ENCODE data around the gene CTDSPL2.
A peak's percentile ranks its signal among the peaks of the same experiment; 100 is the strongest.

CTDSPL2 gene

DNA sequence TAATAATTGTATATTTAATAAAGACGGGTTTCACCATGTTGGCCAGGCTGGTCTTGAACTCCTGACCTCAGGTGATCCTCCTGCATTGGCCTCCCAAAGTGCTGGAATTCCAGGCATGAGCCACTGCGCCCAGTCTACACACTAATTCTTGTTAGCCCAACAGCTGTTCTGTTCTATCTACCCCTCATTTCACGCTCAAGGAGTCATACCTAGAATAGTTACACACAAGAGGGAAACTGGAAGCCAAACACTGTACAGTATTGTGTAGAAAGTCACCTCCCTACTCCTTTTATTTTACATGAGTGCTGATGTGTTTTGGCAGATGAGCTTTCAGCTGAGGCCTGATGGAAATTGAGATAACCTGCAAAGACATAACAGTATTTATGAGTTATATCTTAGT lies 13.4 kb upstream of the CTDSPL2 start:
- no peak overlapping the region for H3K4me3 ChIP-seq (ENCODE audit: control insufficient read depth in 1 of 7, extremely low read depth in 1 of 7, insufficient read depth in 4 of 7, low read depth in 2 of 7, low read length in 6 of 7)
- ChIA-PET POLR2A (no interaction called here), CTCF (no interaction called here)
- DNase-seq: no peak
- H3K9me3 ChIP-seq (ENCODE audit: control extremely low read depth in 1 of 5, control insufficient read depth in 4 of 5, insufficient read depth in 2 of 5, low read depth in 1 of 5, low read length in 4 of 5): peaks cover 0 to 4% (median 0%) of the 10 kb centered on the region in 5 experiments
- no peaks in the 10 kb centered on the region for H3K4me1 ChIP-seq (ENCODE audit: control extremely low read depth in 1 of 4, control insufficient read depth in 4 of 4, insufficient read depth in 4 of 4, low read length in 3 of 4)
- 100% methylated on average over 1 of the region's 3 CpGs for WGBS (ENCODE audit: insufficient coverage)
- H3K27ac ChIP-seq (ENCODE audit: insufficient read depth in 1 of 2, low read depth in 1 of 2, low read length in 2 of 2, poor library complexity in 1 of 2, severe bottlenecking in 2 of 2): no peak overlapping the region
- H3K27me3 ChIP-seq (replicated peaks in 2 of 5; ENCODE audit: control insufficient read depth in 4 of 5, insufficient read depth in 5 of 5, low read length in 4 of 5): no peaks in the 10 kb centered on the region
- H3K36me3 ChIP-seq (ENCODE audit: control insufficient read depth in 4 of 4, insufficient read depth in 4 of 4, low read length in 3 of 4): peaks cover 0 to 2% (median 0%) of the 10 kb centered on the region in 4 experiments

DNA sequence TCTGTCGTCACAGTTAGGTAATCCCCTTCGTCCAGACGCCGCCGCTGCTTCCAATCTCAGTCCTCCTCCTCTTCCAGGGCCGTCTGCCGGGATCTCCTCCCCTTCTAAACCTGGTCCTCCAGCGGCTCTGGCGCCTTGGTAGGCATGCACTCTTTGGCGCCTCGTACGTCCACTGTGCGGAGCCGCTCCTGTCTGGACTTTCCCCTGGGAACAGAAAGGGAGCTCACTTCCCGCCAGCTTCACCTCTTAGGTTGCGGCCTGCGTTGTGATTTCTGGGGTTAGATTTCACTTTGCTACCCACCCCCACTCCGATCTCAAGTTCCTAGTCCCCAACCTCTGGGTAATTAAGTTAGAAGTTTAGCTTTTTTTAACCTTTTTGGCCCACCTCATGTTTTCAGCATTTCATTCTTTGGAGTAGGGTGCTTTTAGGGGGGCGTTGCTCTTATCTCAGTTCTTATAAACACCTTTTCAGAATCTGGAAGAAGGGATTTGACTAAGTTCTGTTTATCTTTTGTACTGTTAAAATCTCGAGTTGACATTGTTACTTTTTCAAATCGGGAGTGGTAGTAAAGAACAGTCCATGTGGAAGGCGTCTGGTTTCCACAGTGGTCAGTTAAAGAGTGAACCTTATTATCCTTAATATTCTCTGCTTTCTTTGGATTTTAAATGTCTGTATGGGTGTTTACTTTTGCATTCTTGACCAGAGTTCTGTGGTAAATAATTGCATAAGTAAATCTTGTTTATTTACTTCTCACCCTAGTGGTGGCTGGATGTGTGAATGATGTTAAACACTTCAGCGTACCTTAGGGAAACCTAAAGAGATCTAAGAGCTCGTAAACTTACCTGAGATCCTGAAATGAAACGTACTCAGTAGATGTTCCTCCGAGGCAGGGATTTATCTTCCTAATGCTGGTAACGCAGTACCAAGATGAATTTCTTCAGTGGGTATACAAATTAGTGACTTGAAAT lies 611 bp downstream of the CTDSPL2 start:
- Histone ChIP-seq H3K27ac (ENCODE audit: insufficient read depth in 1 of 2, low read depth in 1 of 2, low read length in 2 of 2, poor library complexity in 1 of 2, severe bottlenecking in 2 of 2) (peak overlapping the region; percentile 95 to 99), H3K27me3 (replicated peaks in 2 of 5; ENCODE audit: control insufficient read depth in 4 of 5, insufficient read depth in 5 of 5, low read length in 4 of 5) (no peaks in the 10 kb centered on the region), H3K4me3 (ENCODE audit: control insufficient read depth in 1 of 7, extremely low read depth in 1 of 7, insufficient read depth in 4 of 7, low read depth in 2 of 7, low read length in 6 of 7) (peak overlapping the region; percentile 99 to 100 (median 99)), H3K4me1 (ENCODE audit: control extremely low read depth in 1 of 4, control insufficient read depth in 4 of 4, insufficient read depth in 4 of 4, low read length in 3 of 4) (peaks cover 6 to 25% (median 12%) of the 10 kb centered on the region in 4 experiments), H3K9me3 (ENCODE audit: control extremely low read depth in 1 of 5, control insufficient read depth in 4 of 5, insufficient read depth in 2 of 5, low read depth in 1 of 5, low read length in 4 of 5) (no peaks in the 10 kb centered on the region), H3K36me3 (ENCODE audit: control insufficient read depth in 4 of 4, insufficient read depth in 4 of 4, low read length in 3 of 4) (peaks cover 0 to 7% (median under 1%) of the 10 kb centered on the region in 4 experiments)
- 2% methylated on average over 22 of the region's 27 CpGs for WGBS (ENCODE audit: insufficient coverage)
- CTCF ChIA-PET: interaction anchor here (0.7 to 2.4 kb wide), 8 partner anchors 33 to 547 kb away, joined by 3 to 7 read pairs (median 4); no protein-coding TSS in a partner anchor
- POLR2A ChIA-PET: no interaction called here
- peak in 2 of 3 donors; percentile 52 for DNase-seq

DNA sequence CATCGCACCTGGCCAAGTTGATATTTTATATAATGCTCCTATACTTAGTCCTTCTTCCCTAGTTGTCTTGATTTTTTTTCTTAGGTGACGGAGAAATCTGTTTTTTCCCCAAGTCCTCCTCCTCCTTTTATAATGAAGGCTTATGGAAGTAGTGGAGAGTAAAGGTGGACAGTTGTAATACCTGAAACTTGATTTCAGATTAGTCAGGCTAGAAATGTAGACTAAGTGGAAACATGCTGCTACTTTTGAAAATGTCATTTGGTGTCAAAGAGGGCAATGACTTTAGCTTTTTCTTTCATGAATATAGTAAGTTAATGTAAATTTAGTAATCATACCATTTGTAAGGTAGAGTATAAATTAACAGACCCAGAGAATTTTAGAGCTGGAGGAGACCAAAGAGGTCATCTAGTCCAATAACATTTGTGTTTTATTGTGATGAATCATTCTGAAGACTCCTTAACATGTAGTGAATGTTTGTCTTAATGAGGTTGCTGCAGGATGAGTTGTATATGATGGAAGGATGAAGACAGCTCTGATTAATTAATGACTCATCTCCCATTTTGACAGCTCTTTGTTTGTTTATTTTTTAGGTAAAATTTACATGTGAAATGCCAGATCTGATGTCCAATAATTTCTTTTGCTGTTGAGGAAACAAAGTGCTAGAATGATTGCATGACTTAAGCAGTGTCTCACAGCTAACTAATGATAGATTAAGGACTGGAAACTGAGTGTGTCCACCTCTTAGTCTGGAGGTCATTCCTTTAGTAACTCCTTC lies 8.7 kb downstream of the CTDSPL2 start:
- POLR2A ChIA-PET: no interaction called here
- no peak overlapping the region for H3K4me3 ChIP-seq (ENCODE audit: control insufficient read depth in 1 of 7, extremely low read depth in 1 of 7, insufficient read depth in 4 of 7, low read depth in 2 of 7, low read length in 6 of 7)
- H3K27ac ChIP-seq (ENCODE audit: insufficient read depth in 1 of 2, low read depth in 1 of 2, low read length in 2 of 2, poor library complexity in 1 of 2, severe bottlenecking in 2 of 2): no peak overlapping the region
- peaks cover 0 to 14% (median 3%) of the 10 kb centered on the region in 4 experiments for H3K36me3 ChIP-seq (ENCODE audit: control insufficient read depth in 4 of 4, insufficient read depth in 4 of 4, low read length in 3 of 4)
- CTCF ChIA-PET: interaction anchor here (0.7 to 1.1 kb wide), 2 partner anchors 8 to 164 kb away, joined by 3 read pairs; no protein-coding TSS in a partner anchor
- peaks cover 0 to 4% (median 2%) of the 10 kb centered on the region in 4 experiments for H3K4me1 ChIP-seq (ENCODE audit: control extremely low read depth in 1 of 4, control insufficient read depth in 4 of 4, insufficient read depth in 4 of 4, low read length in 3 of 4)
- no peak for DNase-seq
- WGBS (ENCODE audit: insufficient coverage): no CpG with 5 or more reads among the region's 2 CpGs
- H3K9me3 ChIP-seq (ENCODE audit: control extremely low read depth in 1 of 5, control insufficient read depth in 4 of 5, insufficient read depth in 2 of 5, low read depth in 1 of 5, low read length in 4 of 5): no peaks in the 10 kb centered on the region
- H3K27me3 ChIP-seq (replicated peaks in 2 of 5; ENCODE audit: control insufficient read depth in 4 of 5, insufficient read depth in 5 of 5, low read length in 4 of 5): no peaks in the 10 kb centered on the region

DNA sequence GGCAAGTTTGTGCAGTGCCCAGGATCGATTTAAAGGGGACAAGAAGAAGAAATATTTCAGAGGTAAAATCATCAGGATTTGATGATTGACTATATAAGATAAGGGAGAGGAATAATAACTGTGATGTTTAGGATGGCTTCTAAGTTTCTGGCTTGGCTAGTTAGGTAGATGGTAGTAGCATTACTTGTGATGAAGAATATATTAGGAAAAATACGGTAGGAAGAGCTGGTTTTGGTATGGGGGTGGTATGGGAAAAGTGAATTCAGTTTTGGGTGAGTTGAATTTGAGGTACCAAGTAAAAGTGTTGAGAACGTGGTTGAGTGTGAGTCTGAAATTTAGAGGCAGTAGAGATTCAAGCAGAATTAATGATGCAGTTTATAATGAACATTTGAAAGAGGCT lies 11.0 kb downstream of the CTDSPL2 start:
- ChIA-PET CTCF (interaction anchor here (0.8 kb wide), 1 partner anchor 16 kb away, joined by 3 read pairs; no protein-coding TSS in a partner anchor), POLR2A (no interaction called here)
- H3K27ac ChIP-seq (ENCODE audit: insufficient read depth in 1 of 2, low read depth in 1 of 2, low read length in 2 of 2, poor library complexity in 1 of 2, severe bottlenecking in 2 of 2): no peak overlapping the region
- peaks cover 0 to 11% (median 2%) of the 10 kb centered on the region in 4 experiments for H3K4me1 ChIP-seq (ENCODE audit: control extremely low read depth in 1 of 4, control insufficient read depth in 4 of 4, insufficient read depth in 4 of 4, low read length in 3 of 4)
- H3K36me3 ChIP-seq (ENCODE audit: control insufficient read depth in 4 of 4, insufficient read depth in 4 of 4, low read length in 3 of 4): peaks cover 0 to 7% (median 2%) of the 10 kb centered on the region in 4 experiments
- WGBS (ENCODE audit: insufficient coverage): 95% methylated on average over 2 of the region's 3 CpGs
- H3K4me3 ChIP-seq (ENCODE audit: control insufficient read depth in 1 of 7, extremely low read depth in 1 of 7, insufficient read depth in 4 of 7, low read depth in 2 of 7, low read length in 6 of 7): no peak overlapping the region
- DNase-seq: no peak
- H3K27me3 ChIP-seq (replicated peaks in 2 of 5; ENCODE audit: control insufficient read depth in 4 of 5, insufficient read depth in 5 of 5, low read length in 4 of 5): no peaks in the 10 kb centered on the region
- H3K9me3 ChIP-seq (ENCODE audit: control extremely low read depth in 1 of 5, control insufficient read depth in 4 of 5, insufficient read depth in 2 of 5, low read depth in 1 of 5, low read length in 4 of 5): no peaks in the 10 kb centered on the region

DNA sequence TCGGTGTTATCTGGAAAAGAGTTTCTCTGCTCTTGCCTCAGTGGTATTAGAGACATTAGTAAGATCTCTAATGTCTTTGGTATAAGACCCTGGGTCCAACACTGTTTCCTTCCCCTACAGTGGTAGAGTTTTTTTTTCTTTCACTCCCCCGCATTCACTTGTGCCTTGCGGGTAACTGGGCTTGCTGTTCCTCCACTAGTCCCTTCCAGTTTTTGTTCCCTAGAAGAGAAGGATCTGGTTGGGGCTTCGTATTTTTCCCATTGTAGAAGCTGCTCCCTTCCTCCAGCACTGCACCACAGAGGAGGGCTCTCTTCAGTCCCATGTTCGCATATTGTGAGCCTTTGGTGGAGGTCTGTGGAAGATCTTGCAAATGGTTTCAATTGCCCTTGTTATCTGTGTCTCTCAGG lies 13.7 kb downstream of the CTDSPL2 start:
- POLR2A ChIA-PET: no interaction called here
- peaks cover 0 to 11% (median 2%) of the 10 kb centered on the region in 4 experiments for H3K4me1 ChIP-seq (ENCODE audit: control extremely low read depth in 1 of 4, control insufficient read depth in 4 of 4, insufficient read depth in 4 of 4, low read length in 3 of 4)
- WGBS (ENCODE audit: insufficient coverage): 95% methylated on average over 3 of the region's 5 CpGs
- DNase-seq: peak in 1 of 3 donors; percentile 3
- CTCF ChIA-PET: no interaction called here
- no peak overlapping the region for H3K4me3 ChIP-seq (ENCODE audit: control insufficient read depth in 1 of 7, extremely low read depth in 1 of 7, insufficient read depth in 4 of 7, low read depth in 2 of 7, low read length in 6 of 7)
- peaks cover 0 to 4% (median 0%) of the 10 kb centered on the region in 5 experiments for H3K9me3 ChIP-seq (ENCODE audit: control extremely low read depth in 1 of 5, control insufficient read depth in 4 of 5, insufficient read depth in 2 of 5, low read depth in 1 of 5, low read length in 4 of 5)
- H3K27ac ChIP-seq (ENCODE audit: insufficient read depth in 1 of 2, low read depth in 1 of 2, low read length in 2 of 2, poor library complexity in 1 of 2, severe bottlenecking in 2 of 2): no peak overlapping the region
- peaks cover 0 to 3% (median 1%) of the 10 kb centered on the region in 4 experiments for H3K36me3 ChIP-seq (ENCODE audit: control insufficient read depth in 4 of 4, insufficient read depth in 4 of 4, low read length in 3 of 4)
- no peaks in the 10 kb centered on the region for H3K27me3 ChIP-seq (replicated peaks in 2 of 5; ENCODE audit: control insufficient read depth in 4 of 5, insufficient read depth in 5 of 5, low read length in 4 of 5)

DNA sequence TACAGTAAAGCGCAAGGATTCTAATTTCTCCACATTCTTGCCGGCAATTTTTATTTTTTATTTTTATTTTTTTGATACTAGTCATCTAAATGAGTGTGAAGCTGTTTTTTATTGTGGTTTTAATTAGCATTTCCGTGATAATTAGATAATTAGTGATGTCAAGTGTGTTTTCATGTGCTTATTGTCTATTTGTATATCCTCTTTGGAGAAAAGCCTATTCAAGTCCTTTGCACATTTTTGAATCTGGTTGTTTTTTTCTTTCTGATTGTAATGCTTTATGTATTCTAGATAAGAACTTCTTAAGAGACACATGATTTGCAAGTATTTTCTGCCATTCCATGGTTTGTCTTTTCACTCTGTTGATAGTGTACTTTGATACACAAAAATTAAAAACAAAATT lies 16.1 kb downstream of the CTDSPL2 start:
- no CpG with 5 or more reads among the region's 3 CpGs for WGBS (ENCODE audit: insufficient coverage)
- H3K27ac ChIP-seq (ENCODE audit: insufficient read depth in 1 of 2, low read depth in 1 of 2, low read length in 2 of 2, poor library complexity in 1 of 2, severe bottlenecking in 2 of 2): no peak overlapping the region
- H3K4me3 ChIP-seq (ENCODE audit: control insufficient read depth in 1 of 7, extremely low read depth in 1 of 7, insufficient read depth in 4 of 7, low read depth in 2 of 7, low read length in 6 of 7): no peak overlapping the region
- ChIA-PET CTCF (interaction anchor here (0.9 to 1.6 kb wide), 2 partner anchors 14 to 58 kb away, joined by 3 read pairs; no protein-coding TSS in a partner anchor), POLR2A (interaction anchor here (0.5 kb wide), 1 partner anchor 134 kb away, joined by 3 read pairs; no protein-coding TSS in a partner anchor)
- H3K4me1 ChIP-seq (ENCODE audit: control extremely low read depth in 1 of 4, control insufficient read depth in 4 of 4, insufficient read depth in 4 of 4, low read length in 3 of 4): peaks cover 0 to 11% (median 2%) of the 10 kb centered on the region in 4 experiments
- peaks cover 0 to 4% (median 0%) of the 10 kb centered on the region in 5 experiments for H3K9me3 ChIP-seq (ENCODE audit: control extremely low read depth in 1 of 5, control insufficient read depth in 4 of 5, insufficient read depth in 2 of 5, low read depth in 1 of 5, low read length in 4 of 5)
- peaks cover 2 to 9% (median 7%) of the 10 kb centered on the region in 4 experiments for H3K36me3 ChIP-seq (ENCODE audit: control insufficient read depth in 4 of 4, insufficient read depth in 4 of 4, low read length in 3 of 4)
- DNase-seq: no peak
- no peaks in the 10 kb centered on the region for H3K27me3 ChIP-seq (replicated peaks in 2 of 5; ENCODE audit: control insufficient read depth in 4 of 5, insufficient read depth in 5 of 5, low read length in 4 of 5)

Data from common myeloid progenitor, CD34-positive (primary cell).